ENCODE data around the gene IL12RB1. TPM values are rescaled to one million over a fixed set of nuclear protein-coding genes. Genes with fewer than 3 reads are reported as not detected.

The IL12RB1 gene
- total and polyA plus RNA-seq, 2 of the 8 experiments (the other 6 are each of a cell fraction or from before 2014, with no cell fraction given): 0.03 TPM; not detected in 1

DNA sequence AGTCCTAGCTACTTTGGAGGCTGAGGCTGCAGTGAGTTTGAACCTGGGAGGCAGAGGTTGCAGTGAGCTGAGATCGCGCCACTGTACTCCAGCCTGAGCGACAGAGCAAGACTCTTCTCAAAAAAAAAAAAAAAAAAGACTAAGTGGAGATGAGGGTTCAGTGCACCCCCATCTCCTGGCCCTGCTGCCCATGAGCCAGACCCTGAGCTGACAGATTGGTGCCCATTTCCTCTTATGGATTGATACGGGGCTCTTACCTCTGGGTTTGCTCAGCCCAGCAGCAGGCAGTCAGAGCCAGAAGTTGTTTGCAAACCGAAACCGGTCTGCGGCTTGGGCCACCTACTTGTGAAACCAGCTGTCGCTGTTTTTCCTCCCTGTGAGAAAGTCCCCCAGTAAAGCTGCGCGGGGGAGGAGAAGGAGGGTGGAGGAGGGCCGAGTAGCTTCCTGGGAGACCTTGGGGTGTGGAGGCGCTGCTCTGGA, 41.9 kb downstream of the IL12RB1 start:
- Histone ChIP-seq H2BK20ac (ENCODE audit: low read length) (no peak overlapping the region), H4K8ac (ENCODE audit: extremely low read depth, insufficient read depth, low read length) (peak overlapping the region; percentile 65), H3K4ac (replicated peaks; ENCODE audit: insufficient read length, low read depth, low read length) (no peak overlapping the region), H3K4me1 (replicated peaks in 1 of 4; ENCODE audit: control insufficient read depth in 3 of 4, insufficient read depth in 4 of 4, low read length in 3 of 4) (peaks cover 0 to 3% (median 1%) of the 10 kb centered on the region in 4 experiments; a peak in 2 of 7 replicates), H2BK12ac (ENCODE audit: low read depth, low read length) (no peak overlapping the region; the same call in 1 of the 2 replicates), H3K4me3 (ENCODE audit: extremely low read depth in 1 of 4, insufficient read depth in 2 of 4, low read depth in 3 of 4, low read length in 4 of 4) (peak overlapping the region in 1 of 4 experiments; percentile 2; a peak in 1 of 8 replicates), H2BK120ac (replicated peaks; ENCODE audit: low read depth, low read length) (no peak overlapping the region), H3K27ac (ENCODE audit: low read depth, low read length) (no peak overlapping the region), H2BK15ac (ENCODE audit: low read length) (no peak overlapping the region), H3K4me2 (ENCODE audit: insufficient read depth in 1 of 2, low read depth in 2 of 2, low read length in 2 of 2) (peak overlapping the region; percentile 8 to 14; a peak in 2 of 4 replicates), H2AFZ (ENCODE audit: low read length) (peak overlapping the region; percentile 8; the same call in 1 of the 2 replicates), H3K18ac (ENCODE audit: extremely low read depth, low read length) (no peak overlapping the region), H3K9ac (replicated peaks in 1 of 4; ENCODE audit: extremely low read depth in 1 of 4, low read depth in 3 of 4, low read length in 3 of 4) (no peak overlapping the region), H4K5ac (ENCODE audit: insufficient read length, low read depth, low read length) (no peak overlapping the region), H4K91ac (replicated peaks; ENCODE audit: insufficient read length, low read length) (no peak overlapping the region), H3K23me2 (ENCODE audit: low read depth, low read length) (0 out of 2 replicates have a peak, but pooled peaks cover 2% of the 10 kb centered on the region), H3K9me3 (ENCODE audit: insufficient read depth in 2 of 2, low read depth in 1 of 2, low read length in 1 of 2) (no peaks in the 10 kb centered on the region), H3K79me2 (ENCODE audit: control insufficient read depth in 1 of 2, insufficient read depth in 2 of 2, low read length in 2 of 2) (no peaks in the 10 kb centered on the region), H2BK5ac (ENCODE audit: low read depth, low read length) (no peak overlapping the region), H2AK5ac (ENCODE audit: low read depth, low read length) (no peak overlapping the region), H4K20me1 (replicated peaks in 1 of 2; ENCODE audit: control insufficient read depth in 1 of 2, insufficient read depth in 2 of 2, low read length in 2 of 2) (no peaks in the 10 kb centered on the region), H3K23ac (ENCODE audit: insufficient read length) (no peak overlapping the region), H3K14ac (ENCODE audit: insufficient read length) (no peak overlapping the region), H3K56ac (replicated peaks; ENCODE audit: insufficient read length, low read depth, low read length) (no peak overlapping the region), H3K79me1 (ENCODE audit: low read depth, low read length) (no peaks in the 10 kb centered on the region), H3K27me3 (replicated peaks in 1 of 4; ENCODE audit: control insufficient read depth in 3 of 4, extremely low read depth in 1 of 4, insufficient read depth in 3 of 4, low read length in 3 of 4) (no peaks in the 10 kb centered on the region), H3K36me3 (ENCODE audit: control insufficient read depth in 2 of 4, insufficient read depth in 4 of 4, low read length in 3 of 4) (no peaks in the 10 kb centered on the region)
- TF ChIP-seq EP300 (IDR thresholded peaks at IDR 0.05; ENCODE audit: borderline replicate concordance in 1 of 2, low read depth in 2 of 2, low read length in 2 of 2) (peak in 1 of 2 experiments; percentile 81; a peak in 1 of 3 replicates), SIRT6 (IDR thresholded peaks at IDR 0.05; ENCODE audit: low read length) (no peak), SP1 (IDR thresholded peaks at IDR 0.05; ENCODE audit: low read depth, low read length) (0 out of 2 replicates have a peak, but pooled peaks have one; percentile 24), JUN (IDR thresholded peaks at IDR 0.05; ENCODE audit: low read depth, low read length) (no peak), TCF12 (IDR thresholded peaks at IDR 0.05; ENCODE audit: low read depth, low read length) (0 out of 2 replicates have a peak, but pooled peaks have one; percentile 7), CTBP2 (IDR thresholded peaks at IDR 0.05; ENCODE audit: borderline replicate concordance, insufficient read depth, insufficient read length, low read length) (no peak), SUZ12 (IDR thresholded peaks at IDR 0.05; ENCODE audit: low read length) (no peak), RFX5 (IDR thresholded peaks at IDR 0.05; ENCODE audit: borderline replicate concordance, low read depth, low read length) (no peak), PHF8 (conservative IDR thresholded peaks at IDR 0.05; ENCODE audit: low read depth, low read length) (no peak), CHD1 (IDR thresholded peaks at IDR 0.05; ENCODE audit: low read depth, low read length) (no peak), TAF1 (IDR thresholded peaks at IDR 0.05; ENCODE audit: low read depth, low read length) (0 out of 2 replicates have a peak, but pooled peaks have one; percentile 33), RNF2 (IDR thresholded peaks at IDR 0.05; ENCODE audit: borderline replicate concordance, low read depth, low read length, missing control alignments, poor library complexity, severe bottlenecking) (no peak), SP2 (IDR thresholded peaks at IDR 0.05; ENCODE audit: low read length) (no peak)
- FAIRE-seq (no peak), DNase-seq (ENCODE audit: low read depth in 1 of 2, low spot score in 2 of 2) (peak in 1 of 2 experiments; percentile 59)
- ChIA-PET POLR2A (ENCODE audit: partially characterized antibody) (interaction anchor here (0.6 to 0.9 kb wide), 4 partner anchors 21 to 128 kb away, joined by 3 to 5 read pairs (median 4); partner anchors contain the start of gene ARRDC2), CTCF (ENCODE audit: partially characterized antibody) (interaction anchor here (0.8 to 1.6 kb wide), 5 partner anchors 14 to 168 kb away, joined by 3 to 5 read pairs (median 3); no protein-coding TSS in a partner anchor)
- WGBS, 2 experiments (ENCODE audit: extremely low coverage in 1 of 2, insufficient coverage in 1 of 2, insufficient read length in 1 of 2, insufficient replicate concordance in 2 of 2, low coverage in 1 of 2, low lambda C conversion rate in 2 of 2, missing lambda C conversion rate in 1 of 2): 53% methylated on average over 12 of the region's 12 CpGs; no CpG with 5 or more reads in 1 of the 2 experiments
